ENCODE data around the gene ALDH18A1.

DNA sequence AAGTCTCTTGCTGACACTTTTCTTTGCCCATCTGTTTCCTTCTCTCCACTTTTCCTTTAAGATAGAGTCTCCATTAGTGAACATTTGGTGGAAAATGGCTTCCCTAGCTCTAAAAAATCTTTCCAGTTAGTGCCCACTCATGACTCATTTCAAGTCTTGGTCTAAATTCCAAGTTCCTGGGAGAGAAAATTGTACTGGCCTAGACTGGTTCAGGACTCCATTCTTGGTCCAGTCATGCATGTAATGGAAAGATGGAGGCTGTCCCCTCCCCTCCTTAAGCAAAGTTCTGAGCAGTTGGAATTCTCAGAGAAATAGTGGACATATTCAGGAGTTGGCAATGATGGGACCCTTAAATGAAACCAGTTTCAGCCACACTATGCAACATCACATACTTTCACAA, 3.8 kb upstream of the ALDH18A1 start:
- TF ChIP-seq, protein P1, sequence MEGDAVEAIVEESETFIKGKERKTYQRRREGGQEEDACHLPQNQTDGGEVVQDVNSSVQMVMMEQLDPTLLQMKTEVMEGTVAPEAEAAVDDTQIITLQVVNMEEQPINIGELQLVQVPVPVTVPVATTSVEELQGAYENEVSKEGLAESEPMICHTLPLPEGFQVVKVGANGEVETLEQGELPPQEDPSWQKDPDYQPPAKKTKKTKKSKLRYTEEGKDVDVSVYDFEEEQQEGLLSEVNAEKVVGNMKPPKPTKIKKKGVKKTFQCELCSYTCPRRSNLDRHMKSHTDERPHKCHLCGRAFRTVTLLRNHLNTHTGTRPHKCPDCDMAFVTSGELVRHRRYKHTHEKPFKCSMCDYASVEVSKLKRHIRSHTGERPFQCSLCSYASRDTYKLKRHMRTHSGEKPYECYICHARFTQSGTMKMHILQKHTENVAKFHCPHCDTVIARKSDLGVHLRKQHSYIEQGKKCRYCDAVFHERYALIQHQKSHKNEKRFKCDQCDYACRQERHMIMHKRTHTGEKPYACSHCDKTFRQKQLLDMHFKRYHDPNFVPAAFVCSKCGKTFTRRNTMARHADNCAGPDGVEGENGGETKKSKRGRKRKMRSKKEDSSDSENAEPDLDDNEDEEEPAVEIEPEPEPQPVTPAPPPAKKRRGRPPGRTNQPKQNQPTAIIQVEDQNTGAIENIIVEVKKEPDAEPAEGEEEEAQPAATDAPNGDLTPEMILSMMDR (IDR thresholded peaks at IDR 0.05; ENCODE audit: low read depth, low read length), result no peak
- no peak for TF ChIP-seq EZH2phosphoT487 (IDR thresholded peaks at IDR 0.05; ENCODE audit: low read depth)
